Endothelial cell of umbilical vein (primary cell): ENCODE results near the gene PKNOX2. TPM values are rescaled to one million over a fixed set of nuclear protein-coding genes. Genes with fewer than 3 reads are reported as not detected.

Experiments used
- BruUV-seq: library from RNA; stranded (reverse); fragments of 400-500 nt; replicated peaks from 2 replicates; lab custom pipeline; 2021; lab: Mats Ljungman, UMichigan
- CTCF ChIA-PET: fragments of 300-600, 350-600 bp; sonication (Branson Sonifier 250); formaldehyde crosslinking; loops from one replicate; lab custom pipeline; 2021; ENCODE audit warnings: antibody characterized with exemption, inconsistent platforms; lab: Charles Lee
- POLR2A ChIA-PET: fragments of 300-600, 350-600 bp; sonication (Branson Sonifier 250); formaldehyde crosslinking; loops from one replicate; lab custom pipeline; 2021; ENCODE audit warnings: antibody characterized with exemption, inconsistent platforms; lab: Charles Lee
- DNase-seq: peaks from one replicate; pipeline ENCODE4 v3.0.0-alpha.2; 2011; ENCODE audit warnings: low read depth, low spot score
- FAIRE-seq: peaks from 2 replicates; lab custom pipeline; 2011; peaks lifted over from hg19 to GRCh38; lab: Jason Lieb, UNC
- H2AFZ ChIP-seq: 2 replicates; pipeline ENCODE4 v1.6.0; 2012; ENCODE audit warnings: low read depth, low read length, control low read depth, inconsistent platforms
- H3K27ac ChIP-seq: 2 replicates; pipeline ENCODE4 v1.5.1; 2011; ENCODE audit warnings: low read depth, mild to moderate bottlenecking, control low read depth, low read length, moderate library complexity; ENCODE audit not compliant: insufficient read depth
- H3K27me3 ChIP-seq, 2 experiments: 2 replicates each; pipeline versions ENCODE4 v1.6.0 to v1.6.1; 2011; ENCODE audit warnings: low read length in 2 of 2, mixed read lengths in 1 of 2; ENCODE audit not compliant: control insufficient read depth in 2 of 2, insufficient read depth in 2 of 2
- H3K36me3 ChIP-seq, 2 experiments: 2 replicates in 1 of 2; 3 replicates in 1 of 2; pipeline ENCODE4 v1.5.1; 2011; ENCODE audit warnings: low read length in 2 of 2, mild to moderate bottlenecking in 1 of 2, moderate library complexity in 1 of 2; ENCODE audit not compliant: control insufficient read depth in 2 of 2, insufficient read depth in 2 of 2; ENCODE audit errors: extremely low read depth in 1 of 2
- H3K4me1 ChIP-seq: 3 replicates; pipeline ENCODE4 v1.5.1; 2011; ENCODE audit warnings: mild to moderate bottlenecking, low read length; ENCODE audit not compliant: control insufficient read depth, insufficient read depth; ENCODE audit errors: extremely low read depth
- H3K4me2 ChIP-seq: 2 replicates; pipeline ENCODE4 v1.6.1; 2011; ENCODE audit warnings: low read length, control low read depth, mixed read lengths; ENCODE audit not compliant: insufficient read depth
- H3K4me3 ChIP-seq, 3 experiments: fragments of 200-600 bp in 1 of 3; sonication (generic), shearing (Covaris generic) in 1 of 3; replicated peaks in 1 of 3; 2 replicates each; pipeline ENCODE4 v1.5.1; 2011 to 2016; ENCODE audit warnings: control low read depth in 3 of 3, low read length in 3 of 3, mild to moderate bottlenecking in 2 of 3, inconsistent platforms in 1 of 3, low read depth in 1 of 3, moderate library complexity in 1 of 3; ENCODE audit not compliant: insufficient read depth in 1 of 3
- H3K79me2 ChIP-seq: 2 replicates; pipeline ENCODE4 v1.6.0; 2012; ENCODE audit warnings: low read length, inconsistent platforms; ENCODE audit not compliant: control insufficient read depth, insufficient read depth
- H3K9ac ChIP-seq: replicated peaks from 2 replicates; pipeline ENCODE3; 2011; ENCODE audit warnings: low read length, control low read depth; ENCODE audit not compliant: insufficient read depth; ENCODE audit errors: extremely low read depth
- H3K9me1 ChIP-seq: replicated peaks from 3 replicates; pipeline ENCODE4 v1.6.0; 2011; ENCODE audit warnings: mild to moderate bottlenecking, low read length; ENCODE audit not compliant: control insufficient read depth, insufficient read depth; ENCODE audit errors: extremely low read depth
- H3K9me3 ChIP-seq: replicated peaks from 2 replicates; pipeline ENCODE4 v1.5.1; 2012; ENCODE audit warnings: low read length, inconsistent platforms; ENCODE audit not compliant: control insufficient read depth, insufficient read depth
- H4K20me1 ChIP-seq: replicated peaks from 2 replicates; pipeline ENCODE3; 2011; ENCODE audit warnings: mild to moderate bottlenecking, low read length; ENCODE audit not compliant: control insufficient read depth, insufficient read depth; ENCODE audit errors: extremely low read depth
- CTCF ChIP-seq, 2 donors: IDR thresholded peaks; 1 replicate in 1 of 2; 2 replicates in 1 of 2; pipeline ENCODE4 v1.5.1; 2011; ENCODE audit warnings: low read length in 2 of 2, mild to moderate bottlenecking in 2 of 2, moderate library complexity in 2 of 2, control low read depth in 1 of 2, inconsistent platforms in 1 of 2, low read depth in 1 of 2; ENCODE audit not compliant: insufficient read depth in 1 of 2; ENCODE audit errors: extremely low read depth in 1 of 2
- EZH2 ChIP-seq: IDR thresholded peaks from 2 replicates; pipeline ENCODE4 v1.6.1; 2012; ENCODE audit warnings: borderline replicate concordance, low read depth, mild to moderate bottlenecking, moderate library complexity, low read length, inconsistent platforms; ENCODE audit not compliant: severe bottlenecking
- FOS ChIP-seq: IDR thresholded peaks from 2 replicates; pipeline ENCODE4 v1.6.1; 2011; ENCODE audit warnings: mild to moderate bottlenecking, low read length, moderate library complexity, borderline replicate concordance; ENCODE audit not compliant: insufficient read depth
- GATA2 ChIP-seq: IDR thresholded peaks from 2 replicates; pipeline ENCODE4 v1.7.0; 2011; ENCODE audit warnings: low read depth, mild to moderate bottlenecking, moderate library complexity, mixed read lengths, low read length; ENCODE audit not compliant: insufficient read length, insufficient read depth
- JUN ChIP-seq: IDR thresholded peaks from 2 replicates; pipeline ENCODE4 v1.6.1; 2011; ENCODE audit warnings: borderline replicate concordance, low read depth; ENCODE audit not compliant: insufficient read length, insufficient read depth
- MAX ChIP-seq: IDR thresholded peaks from 2 replicates; pipeline ENCODE4 v1.6.1; 2011; ENCODE audit not compliant: insufficient read depth, insufficient read length
- MYC ChIP-seq: IDR thresholded peaks from one replicate; pipeline ENCODE4 v1.6.1; 2011; ENCODE audit warnings: mild to moderate bottlenecking, low read depth, low read length
- POLR2A ChIP-seq: IDR thresholded peaks from 2 replicates; pipeline ENCODE4 v1.6.1; 2012; ENCODE audit warnings: low read depth, mild to moderate bottlenecking, control low read depth, low read length
- POLR2AphosphoS5 ChIP-seq: IDR thresholded peaks from 2 replicates; pipeline ENCODE4 v1.6.1; 2012; ENCODE audit warnings: low read depth, mild to moderate bottlenecking, control low read depth, low read length, moderate library complexity; ENCODE audit not compliant: insufficient read depth
- dilution Hi-C: fragments of 300-500 bp; cut with MboI; formaldehyde crosslinking; loops from one replicate; pipeline ENCODE4 v1.15.0; 2019; ENCODE audit warnings: low sequenced_read_pairs; ENCODE audit not compliant: extremely low pct_ligation_motif_present
- intact Hi-C: fragments of 100-400 bp; cut with micrococcal nuclease; formaldehyde crosslinking; loops from one replicate; pipeline ENCODE4 v1.10.0; 2022
- polyA plus RNA-seq, 4 experiments: library from polyadenylated mRNA; depleted of rRNA in 3 of 4; stranded (reverse) in 3 of 4; unstranded in 1 of 4; fragments of >200 nt; gene quantifications; 2 replicates each; pipeline versions ENCODE4 v1.2.1 to v1.2.3, GENCODE V29; 2011 to 2012; ENCODE audit warnings: missing spikeins in 1 of 4
- total RNA-seq: library from RNA; stranded (reverse); gene quantifications from 2 replicates; pipeline ENCODE4 v1.2.3, GENCODE V29; 2021

PKNOX2 gene
- total and polyA plus RNA-seq, 2 donors (not counting 3 experiments of a cell fraction or from before 2014, with no cell fraction given): 0.11 to 0.91 TPM

- dilution Hi-C loops (no loop called here), intact Hi-C loops (loop anchor here (1.0 to 5.0 kb wide), 6 partner anchors 57 to 527 kb away; no protein-coding TSS in a partner anchor)
- CTCF ChIA-PET: interaction anchor here (1.4 to 6.9 kb wide), 11 partner anchors 10 to 389 kb away, joined by 4 to 188 read pairs (median 15); partner anchors contain the start of genes PKNOX2 and TMEM218
- Histone ChIP-seq H3K4me2 (no peak overlapping the region), H3K9ac (no peak overlapping the region), H4K20me1 (no peaks in the 10 kb centered on the region), H3K4me3 (no peak overlapping the region), H3K9me3 (no peaks in the 10 kb centered on the region), H3K36me3 (no peaks in the 10 kb centered on the region), H3K27ac (no peak overlapping the region), H3K27me3 (peaks cover 0 to 2% of the 10 kb centered on the region in 2 experiments), H3K79me2 (no peaks in the 10 kb centered on the region), H3K9me1 (no peaks in the 10 kb centered on the region), H2AFZ (no peak overlapping the region), H3K4me1 (no peaks in the 10 kb centered on the region)
- no TSS peak for BruUV-seq
- FAIRE-seq (no peak), DNase-seq (no peak)
- POLR2A ChIA-PET: no interaction called here
- TF ChIP-seq POLR2A (no peak), MYC (no peak), JUN (no peak), CTCF (IDR thresholded peaks at IDR 0.05; ENCODE audit: extremely low read depth in 1 of 2, insufficient read depth in 1 of 2, low read depth in 1 of 2, low read length in 2 of 2) (no peak), FOS (no peak), EZH2 (no peak), POLR2AphosphoS5 (no peak), MAX (no peak), GATA2 (no peak)
Measured at GRCh38 chr11:125348141-125348651, 183.6 kb downstream of the PKNOX2 start.
